GM12801 (cell line): ENCODE measurements around the gene ABCA4.

Source experiments
- TF ChIP-seq, protein P1 (sequence below): IDR thresholded peaks from one replicate; pipeline ENCODE4 v1.5.1; 2011; ENCODE audit warnings: control low read depth; ENCODE audit not compliant: insufficient read length; ENCODE audit errors: extremely low read depth

The ABCA4 gene

DNA sequence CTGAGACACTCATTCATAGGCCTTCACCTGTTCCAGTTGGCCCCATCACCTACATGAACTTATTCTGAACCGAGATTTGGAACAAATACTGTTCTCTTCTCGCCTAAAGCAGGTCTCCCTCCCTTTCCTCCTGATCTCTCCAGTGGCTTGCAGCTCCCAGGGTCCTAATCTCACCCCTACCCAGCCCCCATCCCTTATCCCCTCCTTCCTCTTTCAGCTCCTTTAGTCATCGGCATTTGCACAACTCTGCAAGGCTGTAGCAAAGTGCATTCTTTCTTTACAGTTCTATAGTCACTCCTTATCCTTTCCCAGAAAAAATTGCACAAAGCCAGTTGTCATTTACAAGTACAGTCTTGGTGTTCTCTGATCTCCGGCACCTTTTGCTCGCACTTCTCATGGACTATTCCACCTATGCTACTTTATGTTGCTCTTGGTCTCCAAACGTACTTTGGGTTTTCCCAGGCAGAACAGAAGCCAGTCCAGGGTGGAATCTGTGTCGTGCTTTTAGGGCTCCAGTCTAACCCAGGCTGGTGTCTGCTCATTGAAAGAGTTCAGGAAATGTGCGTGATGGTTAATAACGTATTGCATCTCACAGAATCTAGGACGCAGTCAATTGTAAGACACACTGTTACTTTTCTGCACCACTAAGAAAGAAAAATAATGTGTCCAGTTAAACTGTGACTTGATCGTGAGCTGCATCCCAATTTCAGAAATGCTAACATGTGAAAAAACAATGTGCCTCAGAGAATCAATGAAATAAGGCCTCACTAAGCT lies 965 bp downstream of the ABCA4 start:
- TF ChIP-seq, protein P1, sequence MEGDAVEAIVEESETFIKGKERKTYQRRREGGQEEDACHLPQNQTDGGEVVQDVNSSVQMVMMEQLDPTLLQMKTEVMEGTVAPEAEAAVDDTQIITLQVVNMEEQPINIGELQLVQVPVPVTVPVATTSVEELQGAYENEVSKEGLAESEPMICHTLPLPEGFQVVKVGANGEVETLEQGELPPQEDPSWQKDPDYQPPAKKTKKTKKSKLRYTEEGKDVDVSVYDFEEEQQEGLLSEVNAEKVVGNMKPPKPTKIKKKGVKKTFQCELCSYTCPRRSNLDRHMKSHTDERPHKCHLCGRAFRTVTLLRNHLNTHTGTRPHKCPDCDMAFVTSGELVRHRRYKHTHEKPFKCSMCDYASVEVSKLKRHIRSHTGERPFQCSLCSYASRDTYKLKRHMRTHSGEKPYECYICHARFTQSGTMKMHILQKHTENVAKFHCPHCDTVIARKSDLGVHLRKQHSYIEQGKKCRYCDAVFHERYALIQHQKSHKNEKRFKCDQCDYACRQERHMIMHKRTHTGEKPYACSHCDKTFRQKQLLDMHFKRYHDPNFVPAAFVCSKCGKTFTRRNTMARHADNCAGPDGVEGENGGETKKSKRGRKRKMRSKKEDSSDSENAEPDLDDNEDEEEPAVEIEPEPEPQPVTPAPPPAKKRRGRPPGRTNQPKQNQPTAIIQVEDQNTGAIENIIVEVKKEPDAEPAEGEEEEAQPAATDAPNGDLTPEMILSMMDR = no peak

DNA sequence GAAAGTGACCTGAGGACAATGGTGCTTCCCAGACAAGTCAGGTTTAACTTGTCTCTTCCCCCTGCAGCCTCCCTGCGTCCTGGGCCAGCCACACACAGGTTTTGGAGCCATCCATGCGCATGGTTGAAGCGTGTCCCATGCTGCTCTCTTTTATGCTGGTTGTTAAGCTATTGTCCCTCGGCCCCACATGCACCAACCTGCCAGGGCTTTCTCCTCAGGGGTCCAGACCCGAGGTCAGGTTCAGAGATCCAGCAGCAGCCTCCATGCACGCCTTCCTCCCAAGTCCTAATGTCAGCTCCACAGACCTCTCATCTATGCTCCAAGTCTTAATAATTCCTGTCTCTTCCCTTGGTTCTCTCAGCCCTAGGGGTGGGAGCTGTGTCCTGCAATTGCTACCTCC lies 1.6 kb downstream of the ABCA4 start:
- TF ChIP-seq, protein P1 = no peak

DNA sequence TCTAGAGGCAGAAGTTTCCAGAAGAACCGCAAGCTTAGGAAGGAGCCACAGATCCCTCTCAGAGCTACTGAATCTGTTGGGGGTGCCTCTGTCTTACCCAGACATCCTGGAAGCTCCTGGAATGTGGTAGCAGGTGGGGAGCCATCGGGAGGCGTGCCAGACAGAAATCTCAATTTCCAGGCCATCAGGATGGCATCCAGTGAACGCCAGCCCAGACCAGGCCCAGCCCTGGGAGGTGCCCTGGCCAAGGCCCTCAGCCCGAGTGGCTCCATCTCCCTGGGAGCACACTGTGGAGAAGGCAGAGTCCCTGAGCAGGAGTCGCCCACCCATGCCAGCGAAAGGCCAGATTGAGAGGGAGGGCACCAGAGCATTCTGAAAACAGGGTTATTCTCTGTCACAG lies 2.5 kb downstream of the ABCA4 start:
- TF ChIP-seq, protein P1 = no peak

DNA sequence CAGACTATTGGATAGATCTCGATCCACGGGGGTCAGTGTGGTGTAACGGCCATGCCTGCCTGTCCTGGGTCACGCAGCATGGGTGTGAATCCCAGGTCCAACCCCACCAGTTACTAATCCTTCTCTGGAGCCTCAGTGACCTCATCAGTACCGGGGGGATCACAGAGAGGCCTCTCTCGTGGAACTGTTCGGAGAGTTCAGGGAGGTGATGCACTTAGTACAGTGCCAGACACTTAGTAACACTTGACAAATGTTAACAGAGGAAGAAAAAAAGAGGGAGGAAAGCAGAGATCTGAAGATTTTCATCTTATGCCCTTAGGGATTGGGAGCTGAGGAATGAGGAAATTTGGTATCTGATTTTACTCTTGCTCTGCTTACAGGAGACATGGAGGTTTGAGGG lies 2.9 kb downstream of the ABCA4 start:
- TF ChIP-seq, protein P1 = no peak

DNA sequence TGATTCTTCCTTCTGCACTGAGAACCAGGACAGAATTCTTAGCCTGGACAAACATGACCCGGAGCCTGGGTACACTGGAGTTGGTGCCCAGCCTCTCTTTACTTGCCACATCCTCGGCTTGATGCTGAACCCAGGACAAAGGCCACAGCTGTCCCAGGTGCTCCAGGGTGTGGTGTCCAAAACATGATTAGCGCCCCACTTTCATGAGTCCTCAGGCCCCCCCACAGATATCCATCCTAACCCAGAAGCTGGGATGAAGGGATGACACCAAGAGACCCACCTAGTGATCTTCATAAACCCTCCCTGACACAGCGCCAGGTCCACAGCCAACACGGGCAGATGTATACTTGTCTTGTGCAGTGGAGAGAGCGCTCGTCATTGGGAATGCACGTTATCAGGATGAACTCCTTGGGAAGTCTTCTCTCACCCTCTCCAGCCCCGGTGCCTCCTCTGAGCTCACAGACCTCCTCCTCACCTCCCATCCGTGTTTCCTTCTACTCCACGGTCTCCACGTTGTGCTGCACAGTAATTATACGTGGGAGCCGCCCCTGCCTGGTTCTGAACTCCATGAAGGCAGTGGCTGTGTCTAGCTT lies 3.6 kb downstream of the ABCA4 start:
- TF ChIP-seq, protein P1 = no peak

DNA sequence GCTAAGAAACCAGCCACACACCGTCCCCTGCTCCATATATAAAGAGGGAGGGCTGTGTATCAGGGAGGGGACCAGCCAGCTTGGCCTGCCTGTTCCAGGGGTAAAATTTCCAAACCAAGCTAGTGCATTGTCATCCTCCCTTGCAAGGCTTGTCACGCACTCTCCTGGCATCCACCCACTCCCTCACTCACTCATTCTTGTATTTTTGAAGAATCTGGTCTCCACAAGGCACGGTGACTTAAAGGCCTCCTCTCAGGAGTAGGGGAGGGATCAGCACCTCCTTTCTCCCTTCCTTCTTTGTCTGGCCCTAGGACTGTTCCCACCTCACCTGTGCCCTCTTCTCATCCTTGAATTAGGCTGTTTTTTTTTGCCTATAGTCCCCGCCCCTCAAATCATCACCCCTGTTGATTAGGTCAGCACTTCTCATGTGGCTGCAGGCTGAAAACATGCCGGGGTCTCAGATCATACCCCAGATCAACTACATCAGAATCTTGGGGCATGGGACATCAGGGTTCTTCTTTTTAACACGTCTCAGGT lies 5.0 kb downstream of the ABCA4 start:
- TF ChIP-seq, protein P1 = no peak

DNA sequence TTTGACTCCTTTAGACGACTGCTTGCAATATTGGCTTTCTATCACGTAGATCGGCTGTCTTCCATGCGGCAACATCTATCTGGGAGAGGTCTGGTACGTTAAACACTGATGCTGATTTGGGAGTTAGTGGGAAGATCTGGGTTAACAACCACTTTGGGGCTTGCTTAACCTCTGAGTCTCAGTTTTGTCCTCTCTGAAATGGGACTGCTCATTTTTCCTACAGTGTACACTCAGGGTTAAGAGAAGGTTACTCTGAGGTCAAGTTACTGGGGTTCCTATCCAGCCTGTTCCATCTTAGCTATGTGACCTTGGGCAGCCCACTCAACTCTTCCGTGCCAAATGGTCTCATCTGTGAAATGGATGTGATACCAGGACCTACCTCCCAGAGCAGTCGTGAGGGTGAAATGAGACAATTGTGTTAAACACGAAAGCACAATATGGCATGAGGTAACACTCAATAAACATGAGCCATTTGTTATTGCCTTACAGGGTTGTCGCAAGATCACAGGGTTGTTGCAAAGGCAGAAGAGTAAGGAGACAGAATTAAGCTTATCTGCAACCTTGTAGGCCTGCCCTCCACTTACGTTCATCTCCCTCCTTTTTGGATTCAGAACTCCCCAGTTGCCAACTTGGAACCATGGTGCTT lies 5.6 kb downstream of the ABCA4 start:
- TF ChIP-seq, protein P1 = no peak
